Measurements from ENCODE around the gene ZNF219. TPM values are rescaled to one million over a fixed set of nuclear protein-coding genes. Genes with fewer than 3 reads are reported as not detected.

Gene ZNF219
- total RNA-seq, 1 donor from 2014 or later: 1.6 TPM

GRCh38 chr14:21053184-21054122, 45.0 kb downstream of the ZNF219 start:
- ATAC-seq (ENCODE audit: low read depth): no peak

GRCh38 chr14:21050597-21050996, 47.9 kb downstream of the ZNF219 start:
- CTCF ChIA-PET: interaction anchor here (1.2 kb wide), 1 partner anchor 36 kb away, joined by 3 read pairs; no protein-coding TSS in a partner anchor
- intact Hi-C loops (cut with micrococcal nuclease): no loop called here
- Mint-ChIP-seq H3K4me3 (no peak overlapping the region), H3K27me3 (peaks cover 6% of the 10 kb centered on the region), H3K9me3 (no peaks in the 10 kb centered on the region), H3K36me3 (ENCODE audit: low read depth) (no peaks in the 10 kb centered on the region), H3K27ac (no peak overlapping the region), H3K4me1 (no peaks in the 10 kb centered on the region)
- ATAC-seq (ENCODE audit: low read depth) (no peak), DNase-seq (no peak)
- POLR2A ChIA-PET: no interaction called here
- no peak for TF ChIP-seq CTCF (IDR thresholded peaks at IDR 0.05)

More at GRCh38 chr14:21053184-21054122, 45.0 kb downstream of the ZNF219 start:
- Mint-ChIP-seq H3K4me1 (no peaks in the 10 kb centered on the region), H3K9me3 (no peaks in the 10 kb centered on the region), H3K27me3 (peaks cover 3% of the 10 kb centered on the region), H3K27ac (no peak overlapping the region), H3K4me3 (no peak overlapping the region), H3K36me3 (ENCODE audit: low read depth) (no peaks in the 10 kb centered on the region)
- intact Hi-C loops (cut with micrococcal nuclease): no loop called here
- ChIA-PET CTCF (no interaction called here), POLR2A (no interaction called here)
- no peak for DNase-seq
- TF ChIP-seq CTCF (IDR thresholded peaks at IDR 0.05): no peak

GRCh38 chr14:21049271-21049673, 49.2 kb downstream of the ZNF219 start:
- ChIA-PET CTCF (no interaction called here), POLR2A (no interaction called here)
- Mint-ChIP-seq H3K4me1 (no peaks in the 10 kb centered on the region), H3K36me3 (ENCODE audit: low read depth) (no peaks in the 10 kb centered on the region), H3K27ac (no peak overlapping the region), H3K4me3 (no peak overlapping the region), H3K9me3 (no peaks in the 10 kb centered on the region), H3K27me3 (peaks cover 17% of the 10 kb centered on the region)
- intact Hi-C loops (cut with micrococcal nuclease): no loop called here
- no peak for ATAC-seq (ENCODE audit: low read depth)
- no peak for DNase-seq
- TF ChIP-seq CTCF (IDR thresholded peaks at IDR 0.05): no peak

GRCh38 chr14:21048638-21049037, 49.8 kb downstream of the ZNF219 start:
- intact Hi-C loops (cut with micrococcal nuclease): no loop called here
- ChIA-PET CTCF (no interaction called here), POLR2A (no interaction called here)
- no peaks in the 10 kb centered on the region for H3K9me3 Mint-ChIP-seq
- H3K27me3 Mint-ChIP-seq: peaks cover 18% of the 10 kb centered on the region
- no peaks in the 10 kb centered on the region for H3K4me1 Mint-ChIP-seq
- TF ChIP-seq CTCF (IDR thresholded peaks at IDR 0.05): no peak
- H3K36me3 Mint-ChIP-seq (ENCODE audit: low read depth): no peaks in the 10 kb centered on the region
- ATAC-seq (ENCODE audit: low read depth) (no peak), DNase-seq (no peak)
- no peak overlapping the region for H3K27ac Mint-ChIP-seq
- H3K4me3 Mint-ChIP-seq: no peak overlapping the region

GRCh38 chr14:21047378-21047781, 51.1 kb downstream of the ZNF219 start:
- ChIA-PET CTCF (interaction anchor here (1.2 to 2.3 kb wide), 2 partner anchors 20 to 33 kb away, joined by 3 to 9 read pairs; no protein-coding TSS in a partner anchor), POLR2A (no interaction called here)
- TF ChIP-seq CTCF (IDR thresholded peaks at IDR 0.05): no peak
- no peak overlapping the region for H3K27ac Mint-ChIP-seq
- H3K27me3 Mint-ChIP-seq: peaks cover 21% of the 10 kb centered on the region
- H3K36me3 Mint-ChIP-seq (ENCODE audit: low read depth): no peaks in the 10 kb centered on the region
- H3K4me3 Mint-ChIP-seq: no peak overlapping the region
- H3K9me3 Mint-ChIP-seq: no peaks in the 10 kb centered on the region
- intact Hi-C loops (cut with micrococcal nuclease): no loop called here
- no peak for ATAC-seq (ENCODE audit: low read depth)
- no peaks in the 10 kb centered on the region for H3K4me1 Mint-ChIP-seq
- DNase-seq: no peak
